Adrenal gland (tissue), 5 donors: ENCODE measurements around the gene ARMS2.

Experiments
- CTCF ChIP-seq, 6 experiments: fragments of 450-650 bp in 4 of 6; fragments of 200-600 bp in 2 of 6; sonication (generic) in 1 of 6; IDR thresholded peaks; 1 replicate in 5 of 6; 2 replicates in 1 of 6; pipeline versions ENCODE4 v1.5.1 to v1.8.0; 2016 to 2021; ENCODE audit warnings: antibody characterized with exemption in 6 of 6, mild to moderate bottlenecking in 2 of 6, moderate library complexity in 1 of 6
- POLR2A ChIP-seq, 2 donors: fragments of 450-650 bp; IDR thresholded peaks; one replicate each; pipeline ENCODE4 v1.6.1; 2017; ENCODE audit warnings: antibody characterized with exemption in 2 of 2, mild to moderate bottlenecking in 2 of 2, moderate library complexity in 1 of 2
- donor health status: DM: no; HTN: no; CAD: no.

- TF ChIP-seq CTCF (IDR thresholded peaks at IDR 0.05) (no peak), POLR2A (IDR thresholded peaks at IDR 0.05) (no peak)
These were observed 33.8 kb upstream of the ARMS2 start for GRCh38 chr10:122420624-122421007.
